Fibroblast of lung (primary cell): ENCODE measurements around the gene OXTR. TPM values are rescaled to one million over a fixed set of nuclear protein-coding genes. Genes with fewer than 3 reads are reported as not detected.

ENCODE experiments used
- DNase-seq, 2 donors: peaks; one replicate each; pipeline versions ENCODE4 v3.0.0 to v3.0.0-alpha.2; 2010; ENCODE audit warnings: low read depth in 2 of 2
- H2AFZ ChIP-seq: 2 replicates; pipeline ENCODE4 v1.5.1; 2012; ENCODE audit warnings: low read length, control low read depth, inconsistent platforms
- H3K27ac ChIP-seq: 2 replicates; pipeline ENCODE4 v1.5.1; 2011; ENCODE audit warnings: low read length, control low read depth; ENCODE audit not compliant: insufficient read depth
- H3K27me3 ChIP-seq: 2 replicates; pipeline ENCODE4 v1.5.1; 2011; ENCODE audit warnings: mild to moderate bottlenecking, low read length; ENCODE audit not compliant: control insufficient read depth, insufficient read depth
- H3K36me3 ChIP-seq: 2 replicates; pipeline ENCODE4 v1.5.1; 2011; ENCODE audit warnings: low read length; ENCODE audit not compliant: control insufficient read depth, insufficient read depth
- H3K4me1 ChIP-seq: 2 replicates; pipeline ENCODE4 v1.5.1; 2011; ENCODE audit warnings: low read length; ENCODE audit not compliant: control insufficient read depth, insufficient read depth; ENCODE audit errors: extremely low read depth
- H3K4me2 ChIP-seq: 2 replicates; pipeline ENCODE4 v1.5.1; 2011; ENCODE audit warnings: low read length, control low read depth; ENCODE audit not compliant: insufficient read depth; ENCODE audit errors: extremely low read depth
- H3K4me3 ChIP-seq, 4 experiments: fragments of 200-600 bp in 1 of 4; sonication (generic) in 1 of 4; replicated peaks in 1 of 4; 2 replicates each; pipeline ENCODE4 v1.5.1; 2011 to 2016; ENCODE audit warnings: low read length in 4 of 4, low read depth in 3 of 4, mild to moderate bottlenecking in 3 of 4, control low read depth in 2 of 4, inconsistent platforms in 1 of 4, mixed read lengths in 1 of 4; ENCODE audit not compliant: insufficient read depth in 1 of 4; ENCODE audit errors: control extremely low read depth in 1 of 4
- H3K79me2 ChIP-seq: 2 replicates; pipeline ENCODE4 v1.5.1; 2012; ENCODE audit warnings: mild to moderate bottlenecking, low read length, inconsistent platforms; ENCODE audit not compliant: control insufficient read depth, insufficient read depth
- H3K9ac ChIP-seq: 2 replicates; pipeline ENCODE4 v1.5.1; 2011; ENCODE audit warnings: mild to moderate bottlenecking, low read length, control low read depth; ENCODE audit not compliant: insufficient read depth
- H3K9me3 ChIP-seq: 2 replicates; pipeline ENCODE4 v1.5.1; 2012; ENCODE audit warnings: low read depth, low read length; ENCODE audit not compliant: control insufficient read depth, insufficient read depth
- H4K20me1 ChIP-seq: 2 replicates; pipeline ENCODE4 v1.5.1; 2011; ENCODE audit warnings: low read length; ENCODE audit not compliant: control insufficient read depth, insufficient read depth; ENCODE audit errors: extremely low read depth
- CTCF ChIP-seq, 2 donors: IDR thresholded peaks in 1 of 2; conservative IDR thresholded peaks in 1 of 2; 1 replicate in 1 of 2; 2 replicates in 1 of 2; pipeline ENCODE4 v1.5.1; 2011 to 2012; ENCODE audit warnings: low read length in 2 of 2, control low read depth in 1 of 2, inconsistent platforms in 1 of 2, low read depth in 1 of 2, mild to moderate bottlenecking in 1 of 2
- EZH2 ChIP-seq: IDR thresholded peaks from 2 replicates; pipeline ENCODE4 v1.5.1; 2012; ENCODE audit warnings: low read length, control low read depth, mild to moderate bottlenecking; ENCODE audit errors: missing control alignments
- polyA plus RNA-seq, 2 donors: library from polyadenylated mRNA; depleted of rRNA in 1 of 2; stranded (reverse) in 1 of 2; unstranded in 1 of 2; fragments of >200 nt; gene quantifications; 2 replicates each; pipeline ENCODE4 v1.2.1, GENCODE V29; 2011 to 2012; ENCODE audit warnings: missing spikeins in 1 of 2
- total RNA-seq: library from RNA; depleted of rRNA; stranded (reverse); fragments of >200 nt; gene quantifications from 2 replicates; pipeline ENCODE4 v1.2.1, GENCODE V29; 2014

Gene OXTR
- total and polyA plus RNA-seq, 2 donors (not counting 1 experiment from before 2014, with no cell fraction given), result 3.6 to 47.2 TPM

DNA sequence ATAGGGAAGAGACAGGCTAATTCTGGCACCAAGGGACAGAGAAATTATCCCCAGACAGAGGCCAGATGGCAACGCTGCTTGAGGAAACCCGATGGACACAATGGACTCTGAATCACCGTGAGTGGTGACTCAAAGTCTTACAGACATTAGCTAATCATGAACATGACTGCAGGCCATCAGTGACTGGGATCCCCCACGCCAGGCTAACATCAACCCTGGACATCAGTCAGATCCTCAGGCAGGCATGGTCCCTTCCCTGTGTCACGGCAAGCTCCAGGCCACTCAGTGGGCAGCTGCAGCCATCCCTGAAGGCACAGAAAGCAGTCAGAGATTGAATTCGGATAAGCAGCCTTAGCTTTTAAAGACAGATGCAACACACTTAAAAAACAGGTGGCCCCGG, 23.8 kb upstream of the OXTR start:
- Histone ChIP-seq H3K4me3 (no peak overlapping the region), H3K36me3 (no peaks in the 10 kb centered on the region), H3K4me2 (no peak overlapping the region), H2AFZ (no peak overlapping the region), H3K79me2 (no peaks in the 10 kb centered on the region), H4K20me1 (no peaks in the 10 kb centered on the region), H3K27ac (no peak overlapping the region), H3K27me3 (no peaks in the 10 kb centered on the region), H3K9ac (no peak overlapping the region), H3K9me3 (no peaks in the 10 kb centered on the region), H3K4me1 (no peaks in the 10 kb centered on the region)
- DNase-seq, result peak in 1 of 2 donors; percentile 88
- TF ChIP-seq CTCF (conservative IDR thresholded peaks at IDR 0.05 in 1 of 2, IDR thresholded peaks at IDR 0.05 in 1 of 2; ENCODE audit: low read depth in 1 of 2, low read length in 2 of 2) (no peak), EZH2 (no peak)

DNA sequence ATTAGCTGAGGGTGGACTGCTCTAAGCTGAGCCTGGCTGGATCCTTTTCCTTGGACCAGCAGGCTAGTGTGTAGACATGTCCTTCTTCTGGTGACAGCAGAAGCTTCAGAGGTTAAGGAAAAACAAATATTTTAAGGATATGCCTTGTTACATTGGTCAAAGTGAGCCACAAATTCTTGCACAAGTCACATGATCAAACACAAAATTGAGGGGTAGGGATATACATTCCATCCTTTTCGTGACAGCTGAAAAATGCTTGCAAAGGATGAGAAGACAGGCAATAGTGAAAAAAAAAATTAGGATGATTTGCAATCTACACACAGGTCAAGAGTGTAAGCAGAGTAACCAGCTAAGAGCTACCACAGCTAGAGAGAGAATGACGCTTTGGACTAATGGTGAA, 21.1 kb upstream of the OXTR start:
- Histone ChIP-seq H2AFZ (no peak overlapping the region), H3K9ac (no peak overlapping the region), H3K4me1 (no peaks in the 10 kb centered on the region), H3K4me2 (no peak overlapping the region), H4K20me1 (no peaks in the 10 kb centered on the region), H3K9me3 (no peaks in the 10 kb centered on the region), H3K4me3 (no peak overlapping the region), H3K27me3 (no peaks in the 10 kb centered on the region), H3K27ac (no peak overlapping the region), H3K36me3 (no peaks in the 10 kb centered on the region), H3K79me2 (no peaks in the 10 kb centered on the region)
- TF ChIP-seq EZH2, result no peak
- no peak for TF ChIP-seq CTCF (conservative IDR thresholded peaks at IDR 0.05 in 1 of 2, IDR thresholded peaks at IDR 0.05 in 1 of 2; ENCODE audit: low read depth in 1 of 2, low read length in 2 of 2)
- no peak for DNase-seq

- Histone ChIP-seq H3K27me3 (no peaks in the 10 kb centered on the region), H3K4me2 (no peak overlapping the region), H3K4me1 (no peaks in the 10 kb centered on the region), H3K36me3 (no peaks in the 10 kb centered on the region), H2AFZ (no peak overlapping the region), H3K9ac (no peak overlapping the region), H3K79me2 (no peaks in the 10 kb centered on the region), H3K27ac (no peak overlapping the region), H4K20me1 (no peaks in the 10 kb centered on the region), H3K4me3 (no peak overlapping the region), H3K9me3 (no peaks in the 10 kb centered on the region)
- no peak for DNase-seq
- TF ChIP-seq EZH2 (no peak), CTCF (conservative IDR thresholded peaks at IDR 0.05 in 1 of 2, IDR thresholded peaks at IDR 0.05 in 1 of 2; ENCODE audit: low read depth in 1 of 2, low read length in 2 of 2) (no peak)
Observed at GRCh38 chr3:8784676-8785435, 15.4 kb upstream of the OXTR start.
